ENCODE measurements around the gene MAPK1IP1L.
"Not testable (repeated sequence)": the region's sequence is repeated elsewhere in the genome, so short reads cannot be mapped to it uniquely, and the experiment has no call there.

Gene MAPK1IP1L

DNA sequence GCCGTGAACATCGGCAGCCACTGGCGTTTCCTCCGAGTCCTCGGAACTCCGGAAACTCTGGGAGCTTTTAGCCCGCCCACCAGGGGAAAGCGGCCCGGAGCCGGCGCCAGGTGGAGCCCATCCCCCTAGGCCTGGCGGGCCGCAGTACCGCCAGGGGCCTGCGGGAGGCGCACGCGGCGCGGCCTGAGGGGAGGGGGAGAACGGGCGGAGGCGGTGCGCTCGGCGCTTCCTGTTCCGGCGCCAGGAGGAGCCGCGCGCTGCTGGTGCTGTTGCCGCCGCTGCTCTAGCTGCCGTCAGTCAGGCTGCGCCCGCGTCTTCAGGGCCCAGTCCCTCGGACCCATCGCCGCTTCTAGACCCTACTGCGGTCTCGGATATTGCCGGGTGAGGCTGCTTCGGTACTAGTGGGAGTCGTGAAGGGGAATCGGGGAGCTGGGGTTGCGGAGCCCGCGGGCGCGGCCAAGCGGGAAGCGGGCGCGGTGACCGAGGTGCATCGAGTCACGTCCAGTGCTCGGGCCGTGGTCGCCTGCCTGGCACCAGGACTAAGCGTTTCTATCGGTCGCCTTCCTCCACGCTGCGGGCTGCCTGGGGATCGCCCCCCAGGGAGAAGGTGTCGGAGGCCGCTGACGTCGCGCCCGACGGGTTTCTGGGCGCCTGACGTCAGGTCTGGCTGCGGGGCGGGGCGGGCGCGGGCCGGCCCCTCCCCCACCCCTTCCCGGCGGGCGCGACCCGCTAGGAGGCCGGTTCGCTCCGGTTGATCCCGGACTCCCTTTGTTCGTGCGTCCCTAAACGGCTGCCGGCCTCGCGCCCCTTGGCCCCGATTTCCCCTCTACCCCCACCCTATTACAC, at the start of gene MAPK1IP1L:
Gene MAPK1IP1L, plus strand, starts transcription at position 225 of the 846 bp plus-strand sequence. CDS start 10,037 bp downstream, outside the sequence.
- peak; percentile 89 for DNase-seq

DNA sequence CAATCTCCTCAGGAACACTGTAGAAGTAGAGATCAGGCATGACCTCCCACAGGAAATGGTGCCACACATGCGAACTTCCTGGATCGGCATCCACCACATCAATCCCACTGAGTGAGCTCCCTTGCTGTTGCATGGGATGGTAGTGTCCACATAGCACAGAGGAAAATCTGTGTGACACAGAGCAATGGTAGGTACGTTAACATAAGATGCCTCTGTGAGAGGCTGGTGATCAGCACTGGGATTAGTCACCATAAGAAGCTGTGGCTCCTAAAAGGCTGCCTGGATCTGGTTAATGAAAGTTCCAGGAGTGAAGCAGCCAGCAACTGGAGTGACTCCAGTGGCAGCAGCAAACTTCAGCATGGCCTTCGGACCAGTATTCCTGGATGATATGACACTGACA, 46.4 kb upstream of the MAPK1IP1L start:
- no peak for DNase-seq

DNA sequence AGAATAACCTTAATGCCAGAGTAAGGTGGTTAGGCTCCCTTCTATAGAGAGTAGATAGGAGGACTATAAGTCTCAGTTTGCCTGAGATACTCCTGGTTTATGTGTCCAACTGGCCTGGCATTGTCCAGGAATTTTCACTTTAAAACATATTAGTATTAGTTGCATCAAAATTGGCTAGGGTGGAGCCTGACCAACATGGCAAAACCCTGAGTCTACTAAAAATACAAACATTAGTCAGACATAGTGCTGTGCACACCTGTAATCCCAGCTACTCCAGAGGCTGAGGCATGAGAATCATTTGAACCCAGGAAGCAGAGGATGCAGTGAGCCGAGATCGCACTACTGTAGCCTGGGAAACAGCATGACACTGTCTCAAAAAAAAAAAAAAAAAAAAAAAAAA, 36.4 kb upstream of the MAPK1IP1L start:
- DNase-seq = no peak

DNA sequence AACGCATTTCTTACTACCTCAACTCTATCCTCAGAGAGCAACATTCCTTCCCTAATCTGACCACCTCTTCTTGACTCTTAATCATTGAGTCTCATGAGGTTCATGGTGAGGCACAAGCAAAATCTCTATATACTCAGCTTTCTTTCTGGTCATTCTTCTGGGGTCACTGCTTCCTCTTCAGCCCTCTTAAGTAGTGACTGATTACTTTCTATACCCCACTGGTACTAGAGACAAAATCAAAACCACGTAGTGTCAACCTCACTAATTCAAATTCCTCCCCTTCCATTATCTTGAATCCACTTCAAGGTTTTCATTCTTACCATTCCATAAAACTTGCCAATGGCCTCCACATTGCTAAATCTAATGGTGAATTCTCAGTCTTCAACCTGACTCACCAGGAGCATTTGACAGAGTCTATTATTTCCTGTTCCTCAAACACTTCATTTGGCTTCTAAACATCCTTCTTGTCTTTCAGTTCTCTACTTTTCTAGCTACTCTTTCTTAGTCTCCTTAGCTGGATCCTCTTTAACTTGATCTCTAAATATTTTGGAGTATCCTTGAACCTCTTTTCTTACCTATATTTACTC, 31.4 kb upstream of the MAPK1IP1L start:
- no peak for DNase-seq

DNA sequence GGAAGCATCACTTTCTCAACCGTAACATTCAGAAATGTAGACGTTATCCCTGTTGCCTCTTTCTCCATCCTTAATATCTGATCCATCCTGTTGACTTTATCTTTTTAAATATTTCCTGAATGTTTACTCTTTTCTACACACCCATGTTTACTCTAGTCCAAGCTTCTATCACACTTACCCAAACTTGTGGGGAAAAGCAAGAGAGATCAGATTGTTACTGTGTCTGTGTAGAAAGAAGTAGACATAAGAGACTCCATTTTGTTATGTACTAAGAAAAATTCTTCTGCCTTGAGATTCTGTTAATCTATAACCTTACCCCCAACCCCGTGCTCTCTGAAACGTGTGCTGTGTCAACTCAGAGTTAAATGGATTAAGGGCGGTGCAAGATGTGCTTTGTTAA, 27.1 kb upstream of the MAPK1IP1L start:
- not testable (repeated sequence) for DNase-seq

DNA sequence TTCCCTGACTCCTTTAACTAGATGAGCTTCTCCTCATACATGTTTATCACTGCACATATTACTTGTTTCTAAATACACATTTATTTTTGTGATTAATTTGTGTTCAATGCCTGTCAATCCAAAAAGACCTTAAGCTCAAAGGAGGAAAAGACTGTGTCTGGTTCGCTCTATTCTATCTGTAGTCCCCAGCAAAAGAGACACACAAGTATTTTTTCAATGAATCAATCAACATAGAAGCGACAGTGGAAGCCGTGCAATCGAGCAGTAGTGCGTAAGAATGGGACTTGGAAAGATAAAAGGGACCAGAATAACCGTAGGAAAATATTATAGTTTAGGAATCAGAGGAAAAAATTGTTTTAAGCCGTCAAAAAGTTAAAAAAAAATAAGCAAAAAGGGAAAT, 25.5 kb upstream of the MAPK1IP1L start:
- no peak for DNase-seq

DNA sequence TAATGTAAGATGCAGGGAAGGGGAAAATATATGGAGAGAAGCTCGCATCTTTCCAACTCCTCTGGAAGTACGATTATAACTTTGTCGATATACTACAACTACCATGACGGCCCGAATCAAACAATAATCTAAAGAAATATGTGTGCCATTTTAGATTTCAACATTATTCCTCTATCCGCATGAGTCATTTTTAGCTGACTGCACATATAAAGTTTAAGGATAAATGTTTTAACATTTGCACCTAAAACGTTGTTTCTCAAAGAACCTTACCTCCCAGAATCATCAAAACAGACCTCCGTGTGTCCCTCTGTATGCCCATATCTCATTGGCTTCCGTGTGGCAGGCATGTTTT, 25.0 kb upstream of the MAPK1IP1L start:
- DNase-seq = no peak

DNA sequence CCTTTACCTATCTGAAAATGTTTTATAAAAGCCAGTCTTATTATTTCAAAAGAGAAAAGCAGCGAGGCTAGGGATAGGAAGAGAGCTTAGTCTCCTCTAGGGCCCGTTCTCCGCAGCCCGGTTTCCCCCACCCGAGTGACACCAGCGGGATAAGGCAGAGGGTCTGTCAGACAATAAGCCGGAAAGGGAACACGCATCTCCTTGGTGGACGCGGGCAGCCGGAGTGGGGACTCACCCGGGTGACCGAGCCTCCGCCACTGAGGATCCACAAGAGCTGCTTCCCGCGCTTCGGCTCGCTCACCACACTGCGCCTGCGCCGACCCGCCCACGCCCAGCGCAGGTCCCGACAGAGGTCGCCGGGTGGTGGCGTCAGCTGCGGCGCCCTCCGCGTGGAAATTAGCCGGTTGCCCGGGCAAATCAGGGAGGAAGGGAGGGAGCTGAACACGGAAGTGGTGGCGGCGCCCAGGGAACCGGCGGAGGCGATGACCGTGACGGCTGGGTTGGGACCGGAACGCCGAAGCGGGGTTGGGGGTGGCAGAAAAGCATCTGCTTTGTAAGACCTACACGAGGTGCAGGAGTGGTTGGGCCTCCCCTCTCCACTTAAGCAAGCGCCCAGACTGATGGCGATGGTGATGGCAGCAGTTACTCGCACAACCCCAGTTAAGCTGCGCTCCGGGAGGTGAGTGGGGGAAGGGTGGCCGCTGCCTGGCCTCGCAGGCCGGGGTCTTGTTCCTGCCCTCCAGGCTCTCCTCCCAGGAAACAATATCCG, 24.5 kb upstream of the MAPK1IP1L start, which contains the start of the genes SOCS4 and WDHD1:
Gene SOCS4, plus strand, starts transcription at position 444 of the 769 bp plus-strand sequence. CDS start 15,806 bp downstream, outside the sequence.
Gene WDHD1, minus strand, starts transcription at position 307 of the 769 bp plus-strand sequence. CDS start 312 bp downstream, outside the sequence.
- DNase-seq = peak; percentile 86

DNA sequence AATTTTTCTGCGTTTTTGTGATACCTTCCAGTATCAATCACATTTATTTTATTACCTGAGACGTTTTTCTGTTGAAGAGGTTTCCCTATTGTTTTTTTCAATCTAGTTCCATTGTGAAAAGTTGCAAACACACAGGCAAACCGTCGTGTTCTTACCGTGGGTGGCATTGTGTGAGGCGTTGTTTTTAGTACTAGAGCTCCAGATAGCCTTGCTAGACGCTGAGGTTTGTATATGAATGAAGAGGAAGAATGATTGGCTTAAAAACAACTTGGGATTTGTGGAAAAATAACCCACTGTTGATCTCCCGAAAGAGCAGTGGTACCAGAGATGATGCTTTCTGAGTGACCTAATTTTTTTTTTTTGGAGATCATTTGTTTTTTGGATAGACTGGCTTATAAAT, 23.4 kb upstream of the MAPK1IP1L start:
- no peak for DNase-seq

DNA sequence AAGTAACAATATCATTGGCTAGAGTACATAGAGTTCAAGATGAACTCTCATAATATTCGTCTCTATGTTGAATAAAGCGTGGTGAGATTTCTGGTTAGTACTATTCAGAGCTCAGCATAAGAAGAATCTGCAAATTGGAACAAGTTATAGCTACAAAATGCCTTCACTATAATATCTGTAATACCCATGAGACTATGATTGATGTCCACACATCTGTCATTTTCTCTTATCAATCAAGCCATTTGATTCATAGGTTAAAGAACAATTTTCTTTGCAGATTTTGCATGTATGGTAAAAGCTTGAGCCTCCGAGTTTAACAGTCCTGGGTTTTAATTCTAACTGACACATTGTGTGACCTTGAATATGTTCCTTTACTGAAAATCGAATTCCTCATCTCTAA, 23.0 kb upstream of the MAPK1IP1L start:
- no peak for DNase-seq

DNA sequence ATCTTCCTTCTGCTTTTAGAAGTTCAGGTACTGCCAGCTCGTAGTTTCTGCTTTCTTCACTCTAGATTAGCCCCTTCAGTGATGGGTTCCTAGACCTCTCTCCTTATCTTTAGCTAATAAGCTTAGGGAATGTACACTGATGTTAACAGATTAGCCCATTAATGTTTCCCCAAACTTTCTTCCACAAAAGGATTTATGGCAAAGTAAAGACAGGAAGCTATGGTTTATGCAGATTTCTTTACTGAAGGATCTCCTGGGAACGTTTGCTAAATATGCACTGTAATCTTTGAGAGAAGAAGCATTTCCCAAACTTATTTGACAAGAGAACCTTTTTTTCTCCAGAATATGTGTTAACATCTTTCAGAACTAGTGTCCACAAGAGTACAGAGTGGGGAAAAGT, 20.3 kb upstream of the MAPK1IP1L start:
- DNase-seq = no peak

DNA sequence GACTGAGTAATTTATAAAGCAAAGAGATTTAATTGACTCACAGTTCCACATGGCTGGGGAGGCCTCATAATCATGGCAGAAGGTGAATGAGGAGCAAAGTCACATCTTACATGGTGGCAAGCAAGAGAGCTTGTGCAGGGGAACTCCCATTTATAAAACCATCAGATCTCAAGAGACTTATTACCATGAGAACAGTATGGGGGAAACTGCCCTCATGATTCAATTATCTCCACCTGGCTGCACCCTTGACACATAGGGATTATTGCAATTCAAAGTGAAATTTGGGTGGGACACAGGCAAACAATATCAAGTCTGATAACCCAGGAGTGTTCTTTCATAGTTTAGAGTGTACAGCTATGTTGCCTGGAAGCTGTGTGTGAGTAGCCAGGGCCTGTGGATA, 13.5 kb upstream of the MAPK1IP1L start:
- not testable (repeated sequence) for DNase-seq

DNA sequence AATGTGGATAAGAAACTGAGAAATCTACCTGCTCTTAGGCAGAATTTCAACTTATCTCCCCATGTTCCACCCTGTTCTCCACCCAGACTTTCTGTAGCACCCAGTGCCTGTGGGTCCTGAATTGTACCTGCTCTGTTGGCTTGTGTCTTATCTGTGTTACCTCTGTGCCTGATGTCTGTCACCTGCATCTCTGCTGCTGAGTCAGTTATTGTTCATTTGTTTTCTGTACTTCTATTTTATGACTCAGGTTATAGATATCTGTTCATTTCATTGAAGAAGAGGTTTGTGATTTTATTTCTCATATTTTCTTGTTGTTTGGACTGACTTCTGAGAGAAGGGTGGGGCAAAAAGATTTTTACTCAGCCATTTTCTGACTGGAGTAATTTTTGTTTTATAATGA, 12.7 kb upstream of the MAPK1IP1L start:
- DNase-seq = no peak

DNA sequence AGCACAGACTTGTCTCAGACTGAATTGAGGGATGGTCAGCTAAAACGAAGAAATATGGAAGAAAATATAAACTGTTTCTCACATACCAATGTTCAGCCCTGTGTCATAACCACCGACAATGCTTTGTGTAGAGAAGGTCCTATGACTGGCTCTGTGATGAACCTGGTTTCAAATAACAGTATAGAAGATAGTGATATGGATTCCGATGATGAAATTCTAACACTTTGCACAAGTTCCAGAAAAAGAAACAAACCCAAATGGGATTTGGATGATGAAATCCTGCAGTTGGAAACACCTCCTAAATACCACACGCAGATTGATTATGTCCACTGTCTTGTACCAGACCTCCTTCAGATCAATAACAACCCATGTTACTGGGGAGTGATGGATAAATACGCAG, 7.9 kb upstream of the MAPK1IP1L start:
- DNase-seq = no peak

DNA sequence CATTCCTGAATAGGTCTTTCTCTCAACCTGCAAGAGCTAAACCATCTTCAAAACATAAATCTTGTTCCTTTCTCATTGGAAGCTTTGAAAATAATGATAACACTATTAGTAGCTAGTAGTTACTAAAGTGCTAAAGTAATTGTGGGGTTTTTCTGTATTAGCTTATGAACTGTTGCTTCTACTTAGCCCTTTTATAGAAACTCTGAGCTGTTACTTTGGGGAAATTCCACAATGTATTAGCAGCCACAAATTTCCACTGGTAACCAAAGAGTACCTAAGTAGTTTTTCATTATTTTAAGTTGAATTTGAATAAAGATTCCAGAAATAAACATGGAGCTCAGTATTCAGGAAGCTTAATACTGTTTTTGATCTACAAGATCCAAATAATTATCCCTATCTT, 6.4 kb upstream of the MAPK1IP1L start:
- no peak for DNase-seq

DNA sequence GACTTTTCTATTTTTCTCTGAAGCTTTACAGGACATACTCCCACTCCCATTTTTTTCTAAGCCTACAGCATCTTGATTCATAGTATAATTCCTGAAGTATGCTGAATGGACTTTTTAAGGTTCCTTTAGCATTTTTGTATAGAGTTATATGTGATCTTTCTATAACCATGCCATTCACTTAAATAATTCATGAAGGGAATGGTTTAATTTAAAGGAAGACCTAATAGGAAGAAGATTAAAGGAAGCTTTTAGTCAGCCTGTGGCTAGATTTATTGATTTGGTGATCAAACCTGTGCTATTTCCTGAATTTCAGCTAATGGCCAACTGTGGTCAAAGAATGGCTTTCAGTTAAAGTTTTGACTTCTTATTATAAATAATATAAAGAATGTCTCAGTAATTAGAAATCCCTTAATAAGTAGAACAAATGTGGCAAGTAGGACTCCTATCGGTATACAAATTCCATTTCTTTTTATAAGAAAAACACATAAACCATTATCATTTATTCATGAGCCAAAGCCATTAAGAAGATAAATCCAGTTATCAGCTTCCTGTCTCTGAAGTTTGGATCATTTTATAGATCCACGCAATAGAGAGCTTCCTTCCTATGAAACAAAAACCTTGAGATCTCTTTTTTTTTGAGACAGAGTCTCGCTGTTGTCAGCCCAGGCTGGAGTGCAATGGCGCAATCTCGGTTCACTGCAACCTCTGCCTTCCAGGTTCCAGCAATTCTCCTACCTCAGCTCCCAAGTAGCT, 4.0 kb upstream of the MAPK1IP1L start:
- DNase-seq = no peak

DNA sequence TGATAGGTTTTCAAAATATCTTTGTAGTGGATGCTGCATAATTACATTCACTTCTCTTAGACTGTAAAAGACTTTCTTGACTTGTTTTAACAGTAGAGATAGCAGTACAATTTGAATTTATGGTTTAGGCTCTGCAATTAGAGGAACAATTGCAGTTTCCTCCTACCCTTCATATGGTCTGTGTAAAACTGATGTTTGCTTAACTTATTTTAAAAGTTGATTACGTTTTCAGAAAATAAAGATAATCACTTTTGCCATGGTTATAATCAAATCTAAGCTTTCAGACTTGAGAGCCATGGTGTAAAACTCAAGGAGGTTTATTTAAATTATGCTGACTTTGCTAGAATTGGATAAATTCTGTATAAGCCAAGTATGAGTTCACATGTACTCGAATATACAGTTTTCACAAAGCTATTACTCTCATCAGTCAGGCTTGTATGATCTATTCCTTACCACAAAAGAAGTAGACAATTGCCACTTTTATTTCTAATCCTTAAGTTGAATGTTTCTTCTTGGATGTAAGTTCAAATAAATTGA, 2.5 kb upstream of the MAPK1IP1L start:
- DNase-seq = no peak

DNA sequence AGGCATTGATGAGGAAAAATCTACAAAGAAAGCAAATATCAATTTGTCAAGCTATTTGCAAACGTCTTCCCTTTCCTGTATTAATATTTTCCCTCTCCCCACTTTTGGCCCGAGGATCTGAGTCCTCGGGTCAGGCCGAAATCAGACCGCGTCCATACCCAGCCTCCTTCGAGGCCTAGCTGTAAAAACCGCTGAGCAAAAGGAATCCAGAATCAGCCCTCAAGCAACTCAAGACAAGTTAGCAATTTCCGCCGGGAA, 353 bp upstream of the MAPK1IP1L start:
- no peak for DNase-seq

DNA sequence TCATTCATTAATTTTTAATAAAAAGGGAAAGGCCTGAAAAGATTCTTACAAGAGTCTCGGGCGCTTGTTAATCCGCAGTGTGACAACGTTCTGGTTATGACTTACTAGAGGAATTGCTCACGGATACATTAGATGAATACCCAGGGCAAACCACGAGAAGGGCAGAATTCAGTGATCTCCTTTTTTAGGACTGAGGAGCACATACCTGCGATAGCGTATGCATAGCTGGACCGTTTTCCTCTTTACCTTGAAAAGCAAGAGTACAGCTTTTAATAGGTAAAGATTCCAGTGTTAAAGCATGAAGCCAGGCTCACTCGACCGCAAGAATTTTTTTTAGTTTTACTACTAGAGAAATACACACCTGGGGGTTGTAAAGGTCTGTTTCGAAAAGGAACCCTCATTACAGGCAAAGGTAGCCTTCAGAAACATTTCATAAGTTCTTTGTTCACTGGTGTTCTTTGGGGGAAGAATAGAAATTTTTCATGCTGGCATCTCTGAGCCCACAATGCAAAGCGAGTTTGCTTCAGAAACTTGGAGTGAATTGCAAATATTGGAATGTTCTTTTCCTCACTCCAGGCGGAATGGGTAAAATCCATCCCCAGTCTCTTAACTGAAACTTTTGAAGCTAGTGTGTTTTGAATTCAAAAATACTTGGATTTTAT, 953 bp downstream of the MAPK1IP1L start:
- no peak for DNase-seq

DNA sequence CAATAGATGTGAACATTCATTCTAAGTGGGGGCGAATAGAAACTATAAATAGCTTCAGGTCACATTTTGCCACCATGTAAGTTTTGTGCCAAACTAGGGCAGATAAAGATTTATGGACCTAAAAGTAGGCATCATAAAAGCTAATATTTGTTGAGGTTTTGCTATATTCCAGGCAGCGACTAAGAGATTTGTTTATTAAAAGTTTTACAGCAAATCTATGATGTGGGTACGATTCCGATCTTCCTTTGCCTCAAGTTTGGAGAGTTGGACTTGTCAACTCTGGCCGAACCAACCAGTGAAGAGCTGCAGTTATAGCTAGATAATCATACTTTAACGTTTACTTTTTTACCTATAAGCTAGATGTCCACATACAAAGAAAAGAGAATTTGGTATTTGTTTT, 1.6 kb downstream of the MAPK1IP1L start:
- DNase-seq = no peak

DNA sequence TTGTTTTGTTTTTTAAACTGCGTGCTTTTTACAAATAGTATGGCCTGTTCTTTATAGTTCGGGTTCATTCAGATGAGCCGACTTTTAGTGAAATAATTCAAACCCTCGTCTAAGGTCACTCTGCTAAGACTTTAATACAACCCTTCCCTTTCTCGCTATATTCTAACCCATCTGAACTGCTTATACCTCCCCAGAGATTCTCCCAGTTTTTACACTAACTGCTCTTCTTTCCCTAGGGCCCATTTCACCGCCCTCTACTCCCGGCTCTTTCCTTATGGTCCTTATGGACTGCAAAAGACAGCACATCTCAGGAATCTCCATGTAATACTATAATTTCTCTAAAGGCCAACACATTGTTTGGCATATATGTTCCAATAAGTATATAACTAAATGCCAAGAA, 2.1 kb downstream of the MAPK1IP1L start:
- DNase-seq = no peak

DNA sequence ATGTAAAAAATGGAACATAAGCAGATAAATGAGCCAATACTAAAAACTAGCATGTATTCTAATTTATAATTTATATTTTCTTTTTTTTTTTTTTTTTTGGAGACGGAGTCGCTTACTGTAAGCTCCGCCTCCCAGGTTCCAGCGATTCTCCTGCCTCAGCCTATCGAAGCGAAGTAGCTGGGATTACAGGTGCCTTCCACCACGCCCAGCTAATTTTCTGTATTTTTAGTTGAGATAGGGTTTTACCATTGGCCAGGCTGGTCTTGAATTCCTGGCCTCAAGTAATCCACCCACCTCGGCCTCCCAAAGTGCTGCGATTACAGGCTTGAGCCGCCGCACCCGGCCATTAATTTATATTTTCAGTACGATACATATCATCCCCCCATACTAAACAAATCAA, 2.7 kb downstream of the MAPK1IP1L start:
- no peak for DNase-seq
